NCI-H187 treated with DMSO at 0.1 percent for 48 hours (cell line): ENCODE data around the gene PACSIN3.
A peak's percentile ranks its signal among the peaks of the same experiment; 100 is the strongest.

Experiments used
- DNase-seq: peaks from one replicate; lab custom pipeline; 2025; lab: John Stamatoyannopoulos, UW

The PACSIN3 gene

DNA sequence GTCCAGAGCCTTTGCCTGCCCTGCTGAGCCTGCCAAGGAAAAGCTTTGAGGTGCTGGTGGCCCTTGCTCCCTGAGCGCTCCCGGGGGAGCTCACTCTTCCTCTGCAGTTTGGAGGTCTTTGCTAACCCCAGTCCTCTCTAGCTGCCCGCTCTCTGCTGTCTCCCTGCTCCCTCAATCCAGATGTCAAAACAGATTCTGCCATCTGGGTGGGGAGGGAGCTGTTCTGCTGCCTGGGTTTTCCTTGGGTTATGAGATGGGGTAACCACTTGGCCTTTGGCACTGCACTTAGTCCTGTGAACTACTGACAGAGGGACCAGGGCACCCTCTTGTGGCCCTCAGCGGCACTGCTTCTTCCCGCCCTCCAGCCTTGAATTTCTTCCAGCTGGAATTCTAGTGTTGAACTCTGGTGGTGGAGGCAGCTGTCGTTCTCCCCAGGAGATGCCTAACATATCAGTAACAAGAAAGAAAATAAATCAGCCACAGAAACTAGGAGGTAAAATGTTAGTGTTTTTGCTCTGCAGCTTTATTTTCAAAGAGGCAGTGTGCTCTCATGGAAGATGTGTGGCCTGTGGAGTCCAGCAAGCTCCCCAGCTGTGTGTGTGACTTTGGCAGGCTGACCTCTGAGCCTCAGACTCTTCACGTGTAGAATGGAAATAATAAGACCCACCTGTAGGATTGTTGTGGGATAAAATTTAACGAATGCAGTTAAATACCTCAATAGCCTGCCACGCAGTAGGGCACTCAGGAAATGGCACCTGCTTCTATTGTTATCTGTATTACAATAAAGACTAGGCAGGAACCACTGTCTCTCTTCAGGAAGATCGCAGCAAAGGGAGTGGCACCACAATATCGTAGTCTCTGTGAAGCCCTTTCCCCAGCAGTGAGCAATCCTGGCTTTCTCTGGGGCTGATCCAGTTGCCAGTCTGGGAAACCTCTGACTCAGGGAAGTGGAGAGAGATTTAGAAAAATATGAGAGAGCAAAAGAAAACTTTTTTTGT lies 33.0 kb downstream of the PACSIN3 start:
- DNase-seq = peak; percentile 81

DNA sequence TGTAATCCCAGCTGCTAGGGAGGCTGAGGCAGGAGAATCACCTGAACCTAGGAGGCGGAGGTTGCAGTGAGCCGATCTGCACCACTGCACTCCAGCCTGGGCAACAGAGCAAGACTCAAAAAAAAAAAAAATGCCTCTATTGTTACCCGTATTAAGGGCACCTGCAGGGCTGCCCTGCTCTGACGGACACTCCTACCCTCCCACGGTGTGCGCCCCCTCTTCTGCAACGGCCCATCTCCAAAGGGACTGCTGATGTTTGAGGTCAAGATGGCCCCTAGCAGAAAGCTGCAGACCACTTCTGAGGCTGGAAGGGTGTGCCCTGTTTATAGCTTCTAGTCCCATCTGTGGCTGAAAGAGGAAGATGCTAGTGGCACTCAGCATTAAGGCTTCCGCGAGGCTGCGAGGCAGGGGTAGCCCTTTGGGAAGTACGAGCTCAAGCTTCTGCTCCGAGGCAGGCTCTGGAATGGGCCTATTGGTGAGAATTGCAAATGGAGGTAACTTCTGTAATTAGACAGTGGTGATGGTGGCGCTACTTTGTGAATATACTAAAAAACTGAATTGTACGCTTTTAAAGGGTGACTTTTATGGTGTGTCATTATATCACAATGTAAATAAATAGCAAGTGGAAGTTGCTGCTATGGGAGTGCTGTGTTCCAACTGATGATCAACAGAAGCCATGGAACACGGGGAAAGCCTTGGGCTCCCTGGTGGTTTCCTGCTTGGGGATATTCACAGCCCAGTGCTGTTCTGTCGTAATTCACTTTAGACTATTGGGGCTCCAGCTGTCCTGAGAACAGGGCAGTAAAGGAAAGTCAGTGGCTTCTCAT lies 33.9 kb downstream of the PACSIN3 start:
- DNase-seq = no peak

DNA sequence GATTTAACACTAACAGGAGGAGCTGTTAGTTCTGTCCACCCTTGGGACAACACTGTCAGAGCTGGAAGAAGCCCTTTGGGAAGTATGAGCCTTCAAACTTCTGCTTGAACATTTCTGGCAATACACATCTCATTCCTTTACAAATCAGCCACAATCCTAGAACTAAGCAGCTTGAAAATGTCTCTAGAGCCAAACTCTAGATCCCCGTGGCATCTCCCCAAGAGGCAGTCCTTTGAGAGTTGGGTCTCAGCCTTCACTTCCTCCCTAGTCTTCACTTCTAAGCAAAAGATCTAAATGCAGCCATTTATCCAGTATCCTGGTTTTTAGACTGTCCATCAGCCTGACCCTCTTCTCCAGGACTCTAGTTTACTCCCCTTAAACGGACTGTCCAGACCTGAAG lies 36.5 kb downstream of the PACSIN3 start:
- DNase-seq = no peak

DNA sequence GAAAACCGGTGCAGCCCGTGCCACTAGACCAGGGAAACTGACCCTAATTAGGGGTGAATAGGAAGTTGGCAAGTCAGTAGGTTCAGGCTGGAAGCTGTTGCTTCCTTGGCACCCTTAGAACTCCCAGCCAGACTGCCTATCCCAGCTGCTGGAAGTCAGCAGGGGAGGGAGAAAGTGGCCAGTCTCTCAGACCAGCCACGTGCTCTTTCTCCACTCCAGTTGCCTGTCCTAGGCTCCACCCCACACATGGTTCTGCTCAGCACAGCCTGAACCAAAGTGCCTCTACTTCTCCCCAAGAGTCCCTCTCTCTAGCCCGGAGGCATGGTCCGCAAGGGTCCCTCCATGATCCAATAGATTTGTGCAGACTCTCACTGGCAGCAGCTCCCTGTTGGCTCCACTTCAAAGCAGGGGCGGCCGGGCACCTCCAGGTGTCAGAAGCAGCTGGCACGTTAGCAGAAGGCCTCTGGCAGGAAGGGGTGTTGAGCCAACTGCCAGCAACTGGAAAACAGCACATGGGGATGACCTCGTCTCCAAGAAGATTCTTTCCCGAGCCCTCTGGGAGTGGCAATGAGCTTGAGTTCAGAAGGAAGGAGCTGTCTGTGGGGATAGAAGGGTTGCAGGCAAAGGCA lies 37.2 kb downstream of the PACSIN3 start:
- no peak for DNase-seq

DNA sequence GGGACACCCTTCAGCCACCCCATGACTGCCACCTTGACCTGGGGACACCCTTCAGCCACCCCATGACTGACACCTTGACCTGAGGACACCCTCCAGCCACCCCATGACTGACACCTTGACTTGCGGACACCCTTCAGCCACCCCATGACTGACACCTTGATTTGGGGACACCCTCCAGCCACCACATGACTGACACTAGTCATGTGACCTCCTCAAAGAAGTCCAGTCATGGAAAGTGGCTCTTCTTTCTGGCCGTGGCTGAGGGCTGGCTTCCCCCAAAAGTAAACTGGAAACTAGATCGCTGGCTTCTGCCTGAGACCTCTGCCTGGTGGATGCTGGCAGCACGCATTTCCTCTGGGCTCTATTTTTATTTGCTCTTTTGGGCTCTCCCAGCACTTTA lies 38.0 kb downstream of the PACSIN3 start:
- no peak for DNase-seq

DNA sequence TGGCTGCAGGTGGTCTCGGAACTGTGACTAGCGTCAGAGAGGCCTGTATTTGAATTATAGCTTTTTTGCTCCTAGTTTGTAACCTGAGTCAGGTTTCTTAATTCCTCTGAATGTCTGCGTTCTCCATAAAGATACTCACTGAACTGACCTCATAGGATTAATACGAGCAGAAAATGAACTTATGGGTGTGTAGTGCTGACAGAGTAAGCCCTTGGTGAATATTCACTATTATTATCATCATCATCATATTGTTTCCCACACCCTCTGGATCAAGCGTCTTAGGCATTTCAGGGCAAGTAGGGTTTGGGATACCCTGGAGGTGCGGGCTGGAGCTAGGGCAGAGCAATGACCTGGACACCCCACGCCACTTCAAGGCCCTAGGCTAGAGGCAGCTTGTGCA lies 38.6 kb downstream of the PACSIN3 start:
- DNase-seq = no peak

DNA sequence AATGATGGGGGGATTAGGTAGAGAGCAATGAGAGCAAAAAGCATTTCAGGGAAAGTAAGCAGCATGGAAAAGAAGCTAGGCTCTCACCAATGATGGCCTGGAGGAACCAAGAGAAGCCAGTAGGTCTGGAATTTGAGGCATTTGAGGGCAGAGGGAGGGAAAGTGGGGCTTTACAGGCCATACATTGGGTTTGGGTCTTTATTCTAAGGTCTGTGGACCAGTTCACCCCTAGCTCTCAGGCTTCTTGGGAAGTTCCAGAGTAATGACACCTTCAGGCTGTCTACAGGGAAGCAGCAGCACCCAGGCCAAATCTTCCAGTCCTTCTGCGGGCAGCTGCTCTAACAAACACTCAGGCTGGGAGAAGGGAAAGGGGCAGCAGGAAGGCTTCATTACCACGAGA lies 39.0 kb downstream of the PACSIN3 start:
- DNase-seq = no peak

DNA sequence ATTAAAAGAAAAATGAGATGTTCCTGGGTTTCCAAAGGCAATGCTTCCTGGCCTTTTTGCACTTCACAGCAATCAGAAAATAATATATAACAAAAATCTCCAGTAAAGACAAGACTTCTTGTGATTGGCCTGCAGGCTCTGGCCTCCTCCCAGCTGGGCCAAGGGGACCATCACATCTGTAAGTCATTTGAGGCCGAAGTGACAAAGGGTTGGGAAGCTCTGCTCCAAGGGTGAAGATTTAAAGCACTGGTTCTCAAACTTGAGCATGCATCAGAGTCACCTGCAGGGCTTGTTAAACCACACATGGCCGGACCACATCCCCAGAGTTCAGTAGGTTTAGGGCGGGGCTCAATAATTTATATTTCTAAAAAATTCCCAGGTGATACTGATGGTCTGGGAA lies 41.7 kb downstream of the PACSIN3 start:
- no peak for DNase-seq

DNA sequence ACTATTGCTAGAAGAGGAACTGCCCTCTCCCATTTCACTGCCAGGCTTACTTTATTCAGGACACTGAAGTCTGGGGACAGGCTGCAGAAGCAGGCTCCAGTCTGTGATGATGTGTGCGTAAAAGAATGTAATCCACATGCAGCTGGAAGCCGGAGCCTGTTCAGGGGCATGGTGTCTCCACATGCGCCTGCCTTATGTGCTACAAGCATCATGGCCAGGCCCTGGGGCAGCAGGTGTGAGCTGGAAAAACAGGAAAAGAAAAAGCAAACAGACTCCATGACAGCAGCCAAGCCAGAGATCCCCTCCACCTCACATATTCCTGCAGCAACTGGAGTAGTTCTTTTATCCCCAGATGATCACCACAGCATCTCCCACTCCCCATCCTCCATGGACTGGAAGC lies 42.9 kb downstream of the PACSIN3 start:
- no peak for DNase-seq

DNA sequence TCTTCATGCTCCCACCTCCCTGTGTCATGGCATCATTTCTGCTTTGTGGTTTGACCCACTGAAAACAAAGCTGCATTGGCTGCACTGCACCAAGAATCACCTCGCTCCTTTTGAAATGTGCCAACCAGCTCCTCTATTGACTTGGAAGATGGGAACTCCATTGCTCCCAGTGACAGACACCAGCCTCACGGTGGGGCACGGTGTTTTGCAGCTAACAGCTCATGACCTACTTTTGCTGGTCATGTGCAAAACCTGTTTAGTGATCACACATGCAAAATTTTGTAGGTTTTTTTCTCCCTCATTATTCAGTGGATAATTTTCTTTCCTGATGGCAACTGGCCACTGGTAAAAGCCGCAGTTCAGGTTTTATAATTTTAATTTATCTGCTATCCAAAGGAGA lies 46.4 kb downstream of the PACSIN3 start:
- DNase-seq = no peak

DNA sequence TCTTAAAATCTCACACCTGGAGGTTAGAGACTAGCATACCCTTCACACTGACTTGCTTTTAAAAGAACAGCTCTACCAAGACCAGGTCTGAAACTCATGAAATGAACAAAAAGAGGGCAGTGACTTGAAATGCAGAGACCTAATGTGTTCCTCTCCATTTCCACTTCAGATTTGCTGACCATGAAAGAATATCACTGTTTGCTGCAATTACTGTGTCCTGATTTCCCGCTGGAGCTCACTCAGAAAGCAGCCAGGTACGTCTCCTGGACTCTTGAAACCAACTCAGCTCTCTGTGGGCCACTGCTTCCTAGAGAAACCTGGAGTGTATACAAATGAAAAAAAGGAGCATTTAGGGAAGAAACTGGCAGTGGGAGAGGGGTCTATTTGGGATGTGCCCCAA lies 48.8 kb downstream of the PACSIN3 start:
- peak; percentile 76 for DNase-seq

DNA sequence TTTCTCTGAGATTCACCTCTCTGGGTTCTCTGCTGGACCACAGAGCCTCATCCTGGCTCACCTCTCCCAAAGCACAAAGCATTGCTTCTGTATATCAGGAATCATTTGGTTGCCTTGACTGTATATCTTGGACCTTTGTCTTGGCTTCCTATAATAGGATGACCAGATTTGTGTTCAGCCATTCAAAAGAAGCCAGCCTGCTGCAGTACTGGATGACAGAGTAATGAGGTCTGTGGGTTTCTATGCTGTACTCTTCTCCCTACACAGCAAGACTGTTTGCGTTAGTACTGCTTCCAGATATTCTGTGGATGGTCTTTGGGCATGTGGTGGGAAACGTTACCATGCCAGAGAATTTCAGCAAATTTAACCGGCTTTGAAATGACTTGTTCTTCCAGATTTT lies 49.3 kb downstream of the PACSIN3 start:
- DNase-seq = no peak

DNA sequence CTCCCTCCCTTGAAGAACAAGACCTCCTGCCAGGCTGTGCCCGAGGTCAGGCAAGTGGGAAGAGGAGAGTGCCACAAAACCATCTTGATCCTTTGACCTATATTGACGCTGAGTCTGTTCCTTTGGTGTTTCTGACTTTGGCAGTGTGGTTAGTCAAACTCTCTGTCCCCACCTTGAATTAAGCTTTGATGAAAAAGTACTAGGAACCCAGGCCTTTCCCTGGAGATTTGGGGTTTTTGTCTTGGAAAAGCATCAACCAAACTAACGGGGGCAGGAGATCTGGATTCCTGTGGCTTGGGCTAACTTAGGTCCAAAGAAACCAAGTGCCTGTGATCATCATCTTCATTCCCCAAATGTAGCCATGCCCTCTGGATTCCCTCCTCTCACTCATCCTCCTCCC lies 49.9 kb downstream of the PACSIN3 start:
- DNase-seq = no peak

DNA sequence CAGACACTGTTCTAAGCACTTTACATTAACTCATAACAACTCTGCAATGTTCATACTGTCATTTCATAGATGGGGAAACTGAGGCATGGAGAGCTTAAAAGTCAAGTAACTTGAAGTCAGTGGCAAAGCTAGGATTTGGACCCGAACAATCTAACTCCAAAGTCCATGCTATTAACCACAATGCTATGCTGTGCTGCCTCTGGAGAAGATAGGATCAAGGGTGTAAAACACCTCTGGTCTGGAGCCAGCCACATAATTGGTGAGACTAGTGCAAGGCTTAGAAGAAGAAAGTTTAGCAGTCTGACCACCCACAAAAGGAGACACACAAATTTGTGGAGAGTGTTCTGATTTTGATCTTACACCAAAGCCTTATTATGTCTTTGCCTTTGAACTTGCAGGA lies 53.3 kb downstream of the PACSIN3 start:
- no peak for DNase-seq

DNA sequence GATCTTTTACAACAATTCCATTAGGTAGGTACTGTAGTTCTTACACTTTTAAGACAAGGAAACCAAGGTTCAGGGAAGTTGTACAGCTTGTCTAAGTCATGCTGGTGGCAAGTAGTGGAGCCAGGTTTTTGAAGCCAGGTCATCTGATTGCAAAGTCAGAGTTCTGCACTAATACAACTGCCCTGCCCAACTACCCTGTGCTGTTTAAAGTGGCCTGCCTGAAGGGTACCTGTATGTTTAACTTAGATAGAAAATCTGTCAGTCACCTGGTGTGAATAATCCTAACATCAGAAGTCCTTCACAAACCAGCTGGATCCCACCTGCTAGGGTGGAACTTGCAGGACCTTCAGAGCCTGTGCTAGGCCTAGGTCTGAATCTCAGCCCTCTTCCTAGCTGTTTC lies 53.7 kb downstream of the PACSIN3 start:
- DNase-seq = no peak

DNA sequence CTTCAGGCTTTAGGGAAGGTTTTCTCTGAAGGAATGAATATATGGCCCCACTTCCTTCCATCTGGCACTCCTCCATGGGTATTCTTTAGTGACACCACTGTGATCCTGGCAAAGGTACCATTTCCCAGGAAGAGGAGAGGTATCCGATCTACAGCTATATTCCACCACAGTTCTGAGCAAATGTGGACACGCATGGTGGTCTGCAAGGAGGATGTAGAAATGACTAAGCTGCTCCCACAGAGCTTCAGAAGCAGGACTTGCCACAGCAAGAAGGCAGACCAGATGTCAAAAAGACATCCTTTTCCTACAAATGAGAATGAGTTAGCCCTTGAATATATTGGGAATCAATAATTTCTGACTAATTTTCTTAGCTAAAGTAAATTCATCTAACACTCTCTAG lies 55.1 kb downstream of the PACSIN3 start:
- no peak for DNase-seq

DNA sequence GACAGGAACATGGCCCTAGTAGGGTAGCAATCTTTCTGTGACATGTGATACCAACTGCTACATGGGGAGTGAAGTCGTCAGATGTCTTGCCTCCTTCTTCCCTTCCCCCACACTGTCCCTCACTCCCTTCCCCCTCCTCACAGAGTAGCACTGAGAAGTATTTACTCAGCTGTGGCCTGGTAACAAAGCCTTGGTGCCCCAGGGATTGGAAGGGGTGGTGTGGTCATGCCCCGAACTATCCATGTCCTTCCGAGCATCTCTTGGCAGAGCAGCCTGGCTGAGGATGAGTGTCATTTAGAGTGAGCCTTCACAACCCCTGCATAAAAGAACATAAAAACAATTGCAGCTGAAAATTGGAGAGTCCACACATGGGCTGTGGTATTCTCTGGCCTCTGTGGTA lies 55.7 kb downstream of the PACSIN3 start:
- DNase-seq = peak; percentile 86
